ENCODE data around the gene FRZB.

DNA sequence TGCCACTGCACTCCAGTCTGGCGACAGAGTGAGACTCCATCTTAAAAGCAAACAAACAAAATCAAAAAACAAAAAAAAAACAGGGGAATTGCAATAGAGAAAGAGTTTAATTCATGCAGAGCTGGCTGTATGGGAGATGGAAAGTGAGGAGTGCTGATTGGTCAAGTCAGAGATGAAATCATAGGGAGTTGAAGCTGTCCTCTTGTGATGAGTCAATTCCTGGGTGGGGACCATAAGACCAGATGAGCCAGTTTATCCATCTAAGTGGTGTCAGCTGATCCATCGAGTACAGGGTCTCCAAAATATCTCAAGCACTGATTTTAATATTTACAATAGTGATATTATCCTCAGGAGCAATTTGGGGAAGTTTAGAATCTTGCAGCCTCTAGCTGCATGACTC is 45.3 kb downstream of the FRZB start:
- TF ChIP-seq, protein P1, sequence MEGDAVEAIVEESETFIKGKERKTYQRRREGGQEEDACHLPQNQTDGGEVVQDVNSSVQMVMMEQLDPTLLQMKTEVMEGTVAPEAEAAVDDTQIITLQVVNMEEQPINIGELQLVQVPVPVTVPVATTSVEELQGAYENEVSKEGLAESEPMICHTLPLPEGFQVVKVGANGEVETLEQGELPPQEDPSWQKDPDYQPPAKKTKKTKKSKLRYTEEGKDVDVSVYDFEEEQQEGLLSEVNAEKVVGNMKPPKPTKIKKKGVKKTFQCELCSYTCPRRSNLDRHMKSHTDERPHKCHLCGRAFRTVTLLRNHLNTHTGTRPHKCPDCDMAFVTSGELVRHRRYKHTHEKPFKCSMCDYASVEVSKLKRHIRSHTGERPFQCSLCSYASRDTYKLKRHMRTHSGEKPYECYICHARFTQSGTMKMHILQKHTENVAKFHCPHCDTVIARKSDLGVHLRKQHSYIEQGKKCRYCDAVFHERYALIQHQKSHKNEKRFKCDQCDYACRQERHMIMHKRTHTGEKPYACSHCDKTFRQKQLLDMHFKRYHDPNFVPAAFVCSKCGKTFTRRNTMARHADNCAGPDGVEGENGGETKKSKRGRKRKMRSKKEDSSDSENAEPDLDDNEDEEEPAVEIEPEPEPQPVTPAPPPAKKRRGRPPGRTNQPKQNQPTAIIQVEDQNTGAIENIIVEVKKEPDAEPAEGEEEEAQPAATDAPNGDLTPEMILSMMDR (IDR thresholded peaks at IDR 0.05), result no peak
- TF ChIP-seq POLR2A (IDR thresholded peaks at IDR 0.05) (no peak), POLR2AphosphoS5 (IDR thresholded peaks at IDR 0.05; ENCODE audit: insufficient read depth in 1 of 2, low read depth in 1 of 2) (no peak)
